Mesenchymal stem cell (in vitro differentiated cells and primary cell): Measurements from ENCODE around the gene VWCE.

Experiments
- DNase-seq: peaks from one replicate; pipeline ENCODE4 v3.0.0-alpha.2; 2013
- H2AFZ ChIP-seq: one replicate; pipeline ENCODE4 v1.6.1; 2013; ENCODE audit warnings: low read depth, mild to moderate bottlenecking, control low read depth, inconsistent platforms, low read length, moderate library complexity
- H2AK5ac ChIP-seq: 2 replicates; pipeline ENCODE4 v1.6.1; 2013; ENCODE audit warnings: low read length, moderate library complexity, mild to moderate bottlenecking, inconsistent platforms; ENCODE audit not compliant: severe bottlenecking
- H2BK120ac ChIP-seq: one replicate; pipeline ENCODE4 v1.6.1; 2013; ENCODE audit warnings: low read depth, mild to moderate bottlenecking, inconsistent platforms, low read length, moderate library complexity
- H2BK12ac ChIP-seq, 2 experiments: one replicate each; pipeline ENCODE4 v1.6.1; 2013; ENCODE audit warnings: inconsistent platforms in 2 of 2, low read length in 2 of 2, mild to moderate bottlenecking in 2 of 2, moderate library complexity in 2 of 2, control low read depth in 1 of 2
- H2BK15ac ChIP-seq: one replicate; pipeline ENCODE4 v1.6.1; 2013; ENCODE audit warnings: mild to moderate bottlenecking, low read depth, inconsistent platforms; ENCODE audit not compliant: poor library complexity, severe bottlenecking
- H2BK5ac ChIP-seq: 2 replicates; pipeline ENCODE4 v1.6.1; 2013; ENCODE audit warnings: low read depth, mild to moderate bottlenecking, low read length, control low read depth, inconsistent platforms; ENCODE audit not compliant: poor library complexity, severe bottlenecking
- H3K14ac ChIP-seq, 2 experiments: one replicate each; pipeline ENCODE4 v1.6.1; 2013; ENCODE audit warnings: inconsistent platforms in 2 of 2, low read length in 2 of 2, control low read depth in 1 of 2, mild to moderate bottlenecking in 1 of 2, moderate library complexity in 1 of 2
- H3K18ac ChIP-seq, 2 experiments: one replicate each; pipeline ENCODE4 v1.6.1; 2013; ENCODE audit warnings: inconsistent platforms in 2 of 2, low read length in 2 of 2, control low read depth in 1 of 2, low read depth in 1 of 2, mild to moderate bottlenecking in 1 of 2
- H3K23ac ChIP-seq, 2 experiments: one replicate each; pipeline ENCODE4 v1.6.1; 2013; ENCODE audit warnings: inconsistent platforms in 2 of 2, low read length in 2 of 2, mild to moderate bottlenecking in 2 of 2, moderate library complexity in 2 of 2, control low read depth in 1 of 2
- H3K27ac ChIP-seq: 2 replicates; pipeline ENCODE4 v1.5.1; 2013; ENCODE audit warnings: mild to moderate bottlenecking, moderate library complexity, low read length, control low read depth, inconsistent platforms; ENCODE audit not compliant: poor library complexity, severe bottlenecking
- H3K27me3 ChIP-seq, 2 experiments: 2 replicates each; pipeline versions ENCODE4 v1.6.1 to v1.7.0; 2013; ENCODE audit warnings: low read length in 2 of 2, mild to moderate bottlenecking in 2 of 2, moderate library complexity in 2 of 2, control low read depth in 1 of 2, inconsistent platforms in 1 of 2; ENCODE audit not compliant: control insufficient read depth in 1 of 2, insufficient read depth in 1 of 2
- H3K36me3 ChIP-seq, 2 experiments: 2 replicates each; pipeline versions ENCODE4 v1.6.1 to v1.7.0; 2013; ENCODE audit warnings: low read length in 2 of 2, control low read depth in 1 of 2, inconsistent platforms in 1 of 2, low read depth in 1 of 2, mild to moderate bottlenecking in 1 of 2; ENCODE audit not compliant: insufficient read depth in 2 of 2, control insufficient read depth in 1 of 2
- H3K4ac ChIP-seq, 2 experiments: one replicate each; pipeline ENCODE4 v1.6.1; 2013; ENCODE audit warnings: inconsistent platforms in 2 of 2, low read length in 2 of 2, mild to moderate bottlenecking in 2 of 2, moderate library complexity in 2 of 2, control low read depth in 1 of 2, low read depth in 1 of 2
- H3K4me1 ChIP-seq: 2 replicates; pipeline ENCODE4 v1.6.1; 2013; ENCODE audit warnings: low read depth, low read length, control low read depth; ENCODE audit not compliant: control insufficient read depth, insufficient read depth
- H3K4me2 ChIP-seq: 2 replicates; pipeline ENCODE4 v1.6.1; 2013; ENCODE audit warnings: low read length, mild to moderate bottlenecking, inconsistent platforms; ENCODE audit not compliant: poor library complexity, severe bottlenecking
- H3K4me3 ChIP-seq, 2 experiments: 2 replicates each; pipeline versions ENCODE4 v1.5.1 to v1.7.0; 2013; ENCODE audit warnings: low read length in 2 of 2, mild to moderate bottlenecking in 2 of 2, control low read depth in 1 of 2, low read depth in 1 of 2; ENCODE audit not compliant: insufficient read depth in 1 of 2
- H3K79me1 ChIP-seq: replicated peaks from 2 replicates; pipeline ENCODE4 v1.6.1; 2013; ENCODE audit warnings: mild to moderate bottlenecking, control low read depth, low read length, inconsistent platforms; ENCODE audit not compliant: poor library complexity, severe bottlenecking
- H3K9ac ChIP-seq: 2 replicates; pipeline ENCODE4 v1.7.0; 2013; ENCODE audit warnings: mild to moderate bottlenecking, low read length, moderate library complexity
- H3K9me3 ChIP-seq: 2 replicates; pipeline ENCODE4 v1.7.0; 2013; ENCODE audit warnings: mild to moderate bottlenecking, low read length; ENCODE audit not compliant: control insufficient read depth
- H4K8ac ChIP-seq: one replicate; pipeline ENCODE4 v1.6.1; 2013; ENCODE audit warnings: inconsistent platforms, mild to moderate bottlenecking, low read length, moderate library complexity
- H4K91ac ChIP-seq: one replicate; pipeline ENCODE4 v1.6.1; 2013; ENCODE audit warnings: mild to moderate bottlenecking, low read length, inconsistent platforms
- WGBS: methylation state at CpG from one replicate; pipeline ENCODE4 v1.1.7; 2013; ENCODE audit warnings: mixed read lengths; 5-methylcytosine and 5-hydroxymethylcytosine counted together

The VWCE gene

GRCh38 chr11:61292356-61292755 lies 2.8 kb downstream of the VWCE start:
- Histone ChIP-seq H3K9me3 (no peaks in the 10 kb centered on the region), H3K36me3 (peaks cover 18 to 42% of the 10 kb centered on the region in 2 experiments), H3K4ac (no peak overlapping the region), H2BK15ac (no peak overlapping the region), H3K9ac (no peak overlapping the region), H3K14ac (peak overlapping the region in 1 of 2 experiments; percentile 76), H3K27me3 (peaks cover 0 to 6% of the 10 kb centered on the region in 2 experiments), H2BK5ac (no peak overlapping the region), H2BK12ac (no peak overlapping the region), H3K23ac (no peak overlapping the region), H3K79me1 (peaks cover 5% of the 10 kb centered on the region), H4K8ac (no peak overlapping the region), H3K4me3 (no peak overlapping the region), H2AK5ac (no peak overlapping the region), H3K27ac (no peak overlapping the region), H4K91ac (no peak overlapping the region), H2BK120ac (no peak overlapping the region), H2AFZ (no peak overlapping the region), H3K4me2 (no peak overlapping the region), H3K18ac (no peak overlapping the region), H3K4me1 (peaks cover 32% of the 10 kb centered on the region)
- no peak for DNase-seq
- WGBS = 89% methylated on average over 1 of the region's 2 CpGs

GRCh38 chr11:61290905-61291690 lies 4.0 kb downstream of the VWCE start:
- Histone ChIP-seq H3K79me1 (peaks cover 5% of the 10 kb centered on the region), H4K8ac (no peak overlapping the region), H3K4me1 (peaks cover 29% of the 10 kb centered on the region)

GRCh38 chr11:61287338-61287977 lies 7.7 kb downstream of the VWCE start:
- no peak overlapping the region for H3K4me3 ChIP-seq
- H3K4me1 ChIP-seq = peaks cover 5% of the 10 kb centered on the region
- no peak overlapping the region for H2BK12ac ChIP-seq
- H3K27me3 ChIP-seq = no peaks in the 10 kb centered on the region
- no peak overlapping the region for H2AFZ ChIP-seq
- H2BK120ac ChIP-seq = no peak overlapping the region
- no peak overlapping the region for H3K4ac ChIP-seq
- H3K18ac ChIP-seq = no peak overlapping the region
- peaks cover 37 to 82% of the 10 kb centered on the region in 2 experiments for H3K36me3 ChIP-seq
- no peak overlapping the region for H3K4me2 ChIP-seq
- H3K27ac ChIP-seq = no peak overlapping the region
- no peak overlapping the region for H3K23ac ChIP-seq
- no peak overlapping the region for H2BK5ac ChIP-seq
- H2BK15ac ChIP-seq = no peak overlapping the region
- H4K91ac ChIP-seq = no peak overlapping the region
- H3K79me1 ChIP-seq = no peaks in the 10 kb centered on the region
- peak overlapping the region in 1 of 2 experiments; percentile 36 for H3K14ac ChIP-seq
- H4K8ac ChIP-seq = no peak overlapping the region
- H3K9ac ChIP-seq = no peak overlapping the region
- 91% methylated on average over 14 of the region's 14 CpGs for WGBS
- peak overlapping the region; percentile 68 for H2AK5ac ChIP-seq
- H3K9me3 ChIP-seq = no peaks in the 10 kb centered on the region
- no peak for DNase-seq

More at GRCh38 chr11:61290905-61291690, 4.0 kb downstream of the VWCE start:
- Histone ChIP-seq H3K4me2 (no peak overlapping the region), H3K27ac (no peak overlapping the region), H3K9ac (no peak overlapping the region), H3K18ac (no peak overlapping the region), H3K27me3 (peaks cover 0 to 6% of the 10 kb centered on the region in 2 experiments), H2BK120ac (no peak overlapping the region), H3K4me3 (no peak overlapping the region), H3K4ac (no peak overlapping the region), H2BK5ac (no peak overlapping the region), H2AK5ac (no peak overlapping the region), H3K9me3 (no peaks in the 10 kb centered on the region), H3K14ac (no peak overlapping the region), H2AFZ (no peak overlapping the region), H3K36me3 (peaks cover 23 to 49% of the 10 kb centered on the region in 2 experiments), H2BK12ac (no peak overlapping the region), H4K91ac (no peak overlapping the region), H2BK15ac (no peak overlapping the region), H3K23ac (no peak overlapping the region)
- 86% methylated on average over 12 of the region's 12 CpGs for WGBS
- no peak for DNase-seq

- peaks cover 48 to 89% of the 10 kb centered on the region in 2 experiments for H3K36me3 ChIP-seq
- WGBS = 84% methylated on average over 4 of the region's 4 CpGs
Measured at GRCh38 chr11:61283613-61284012, 11.5 kb downstream of the VWCE start.

More at GRCh38 chr11:61283613-61284012, 11.5 kb downstream of the VWCE start:
- Histone ChIP-seq H2BK15ac (no peak overlapping the region), H3K79me1 (no peaks in the 10 kb centered on the region), H3K14ac (no peak overlapping the region), H3K4me3 (no peak overlapping the region), H3K27me3 (no peaks in the 10 kb centered on the region), H3K4ac (no peak overlapping the region), H3K9me3 (no peaks in the 10 kb centered on the region), H3K27ac (no peak overlapping the region), H3K4me1 (peaks cover 9% of the 10 kb centered on the region), H3K18ac (no peak overlapping the region), H2BK12ac (no peak overlapping the region), H3K4me2 (no peak overlapping the region), H2BK5ac (no peak overlapping the region), H2AFZ (no peak overlapping the region), H3K9ac (no peak overlapping the region), H3K23ac (no peak overlapping the region), H4K8ac (no peak overlapping the region), H2AK5ac (no peak overlapping the region), H2BK120ac (no peak overlapping the region), H4K91ac (no peak overlapping the region)
- DNase-seq = no peak
